Endothelial cell of umbilical vein (primary cell): Measurements from ENCODE around the gene ITGA7. TPM values are rescaled to one million over a fixed set of nuclear protein-coding genes. Genes with fewer than 3 reads are reported as not detected.

Experiments used
- BruUV-seq: library from RNA; stranded (reverse); fragments of 400-500 nt; replicated peaks from 2 replicates; lab custom pipeline; 2021; lab: Mats Ljungman, UMichigan
- CTCF ChIA-PET: fragments of 300-600, 350-600 bp; sonication (Branson Sonifier 250); formaldehyde crosslinking; loops from one replicate; lab custom pipeline; 2021; ENCODE audit warnings: antibody characterized with exemption, inconsistent platforms; lab: Charles Lee
- POLR2A ChIA-PET: fragments of 300-600, 350-600 bp; sonication (Branson Sonifier 250); formaldehyde crosslinking; loops from one replicate; lab custom pipeline; 2021; ENCODE audit warnings: antibody characterized with exemption, inconsistent platforms; lab: Charles Lee
- DNase-seq: peaks from one replicate; pipeline ENCODE4 v3.0.0-alpha.2; 2011; ENCODE audit warnings: low read depth, low spot score
- FAIRE-seq: peaks from 2 replicates; lab custom pipeline; 2011; peaks lifted over from hg19 to GRCh38; lab: Jason Lieb, UNC
- H2AFZ ChIP-seq: 2 replicates; pipeline ENCODE4 v1.6.0; 2012; ENCODE audit warnings: low read depth, low read length, control low read depth, inconsistent platforms
- H3K27ac ChIP-seq: 2 replicates; pipeline ENCODE4 v1.5.1; 2011; ENCODE audit warnings: low read depth, mild to moderate bottlenecking, control low read depth, low read length, moderate library complexity; ENCODE audit not compliant: insufficient read depth
- H3K27me3 ChIP-seq, 2 experiments: 2 replicates each; pipeline versions ENCODE4 v1.6.0 to v1.6.1; 2011; ENCODE audit warnings: low read length in 2 of 2, mixed read lengths in 1 of 2; ENCODE audit not compliant: control insufficient read depth in 2 of 2, insufficient read depth in 2 of 2
- H3K36me3 ChIP-seq, 2 experiments: 2 replicates in 1 of 2; 3 replicates in 1 of 2; pipeline ENCODE4 v1.5.1; 2011; ENCODE audit warnings: low read length in 2 of 2, mild to moderate bottlenecking in 1 of 2, moderate library complexity in 1 of 2; ENCODE audit not compliant: control insufficient read depth in 2 of 2, insufficient read depth in 2 of 2; ENCODE audit errors: extremely low read depth in 1 of 2
- H3K4me1 ChIP-seq: 3 replicates; pipeline ENCODE4 v1.5.1; 2011; ENCODE audit warnings: mild to moderate bottlenecking, low read length; ENCODE audit not compliant: control insufficient read depth, insufficient read depth; ENCODE audit errors: extremely low read depth
- H3K4me2 ChIP-seq: 2 replicates; pipeline ENCODE4 v1.6.1; 2011; ENCODE audit warnings: low read length, control low read depth, mixed read lengths; ENCODE audit not compliant: insufficient read depth
- H3K4me3 ChIP-seq, 3 experiments: fragments of 200-600 bp in 1 of 3; sonication (generic), shearing (Covaris generic) in 1 of 3; replicated peaks in 1 of 3; 2 replicates each; pipeline ENCODE4 v1.5.1; 2011 to 2016; ENCODE audit warnings: control low read depth in 3 of 3, low read length in 3 of 3, mild to moderate bottlenecking in 2 of 3, inconsistent platforms in 1 of 3, low read depth in 1 of 3, moderate library complexity in 1 of 3; ENCODE audit not compliant: insufficient read depth in 1 of 3
- H3K79me2 ChIP-seq: 2 replicates; pipeline ENCODE4 v1.6.0; 2012; ENCODE audit warnings: low read length, inconsistent platforms; ENCODE audit not compliant: control insufficient read depth, insufficient read depth
- H3K9ac ChIP-seq: replicated peaks from 2 replicates; pipeline ENCODE3; 2011; ENCODE audit warnings: low read length, control low read depth; ENCODE audit not compliant: insufficient read depth; ENCODE audit errors: extremely low read depth
- H3K9me1 ChIP-seq: replicated peaks from 3 replicates; pipeline ENCODE4 v1.6.0; 2011; ENCODE audit warnings: mild to moderate bottlenecking, low read length; ENCODE audit not compliant: control insufficient read depth, insufficient read depth; ENCODE audit errors: extremely low read depth
- H3K9me3 ChIP-seq: replicated peaks from 2 replicates; pipeline ENCODE4 v1.5.1; 2012; ENCODE audit warnings: low read length, inconsistent platforms; ENCODE audit not compliant: control insufficient read depth, insufficient read depth
- H4K20me1 ChIP-seq: replicated peaks from 2 replicates; pipeline ENCODE3; 2011; ENCODE audit warnings: mild to moderate bottlenecking, low read length; ENCODE audit not compliant: control insufficient read depth, insufficient read depth; ENCODE audit errors: extremely low read depth
- EZH2 ChIP-seq: IDR thresholded peaks from 2 replicates; pipeline ENCODE4 v1.6.1; 2012; ENCODE audit warnings: borderline replicate concordance, low read depth, mild to moderate bottlenecking, moderate library complexity, low read length, inconsistent platforms; ENCODE audit not compliant: severe bottlenecking
- FOS ChIP-seq: IDR thresholded peaks from 2 replicates; pipeline ENCODE4 v1.6.1; 2011; ENCODE audit warnings: mild to moderate bottlenecking, low read length, moderate library complexity, borderline replicate concordance; ENCODE audit not compliant: insufficient read depth
- GATA2 ChIP-seq: IDR thresholded peaks from 2 replicates; pipeline ENCODE4 v1.7.0; 2011; ENCODE audit warnings: low read depth, mild to moderate bottlenecking, moderate library complexity, mixed read lengths, low read length; ENCODE audit not compliant: insufficient read length, insufficient read depth
- JUN ChIP-seq: IDR thresholded peaks from 2 replicates; pipeline ENCODE4 v1.6.1; 2011; ENCODE audit warnings: borderline replicate concordance, low read depth; ENCODE audit not compliant: insufficient read length, insufficient read depth
- MYC ChIP-seq: IDR thresholded peaks from one replicate; pipeline ENCODE4 v1.6.1; 2011; ENCODE audit warnings: mild to moderate bottlenecking, low read depth, low read length
- POLR2A ChIP-seq: IDR thresholded peaks from 2 replicates; pipeline ENCODE4 v1.6.1; 2012; ENCODE audit warnings: low read depth, mild to moderate bottlenecking, control low read depth, low read length
- POLR2AphosphoS5 ChIP-seq: IDR thresholded peaks from 2 replicates; pipeline ENCODE4 v1.6.1; 2012; ENCODE audit warnings: low read depth, mild to moderate bottlenecking, control low read depth, low read length, moderate library complexity; ENCODE audit not compliant: insufficient read depth
- dilution Hi-C: fragments of 300-500 bp; cut with MboI; formaldehyde crosslinking; loops from one replicate; pipeline ENCODE4 v1.15.0; 2019; ENCODE audit warnings: low sequenced_read_pairs; ENCODE audit not compliant: extremely low pct_ligation_motif_present
- intact Hi-C: fragments of 100-400 bp; cut with micrococcal nuclease; formaldehyde crosslinking; loops from one replicate; pipeline ENCODE4 v1.10.0; 2022
- polyA plus RNA-seq, 4 experiments: library from polyadenylated mRNA; depleted of rRNA in 3 of 4; stranded (reverse) in 3 of 4; unstranded in 1 of 4; fragments of >200 nt; gene quantifications; 2 replicates each; pipeline versions ENCODE4 v1.2.1 to v1.2.3, GENCODE V29; 2011 to 2012; ENCODE audit warnings: missing spikeins in 1 of 4
- total RNA-seq: library from RNA; stranded (reverse); gene quantifications from 2 replicates; pipeline ENCODE4 v1.2.3, GENCODE V29; 2021
- TF ChIP-seq, protein P1 (sequence below): IDR thresholded peaks from 2 replicates; pipeline ENCODE4 v1.6.1; 2011; ENCODE audit not compliant: insufficient read depth, insufficient read length
- TF ChIP-seq, protein P2 (sequence below), 2 donors: IDR thresholded peaks; 1 replicate in 1 of 2; 2 replicates in 1 of 2; pipeline ENCODE4 v1.5.1; 2011; ENCODE audit warnings: low read length in 2 of 2, mild to moderate bottlenecking in 2 of 2, moderate library complexity in 2 of 2, control low read depth in 1 of 2, inconsistent platforms in 1 of 2, low read depth in 1 of 2; ENCODE audit not compliant: insufficient read depth in 1 of 2; ENCODE audit errors: extremely low read depth in 1 of 2

ITGA7 gene
- total and polyA plus RNA-seq, 2 donors (not counting 3 experiments of a cell fraction or from before 2014, with no cell fraction given): 0.41 to 0.84 TPM

DNA sequence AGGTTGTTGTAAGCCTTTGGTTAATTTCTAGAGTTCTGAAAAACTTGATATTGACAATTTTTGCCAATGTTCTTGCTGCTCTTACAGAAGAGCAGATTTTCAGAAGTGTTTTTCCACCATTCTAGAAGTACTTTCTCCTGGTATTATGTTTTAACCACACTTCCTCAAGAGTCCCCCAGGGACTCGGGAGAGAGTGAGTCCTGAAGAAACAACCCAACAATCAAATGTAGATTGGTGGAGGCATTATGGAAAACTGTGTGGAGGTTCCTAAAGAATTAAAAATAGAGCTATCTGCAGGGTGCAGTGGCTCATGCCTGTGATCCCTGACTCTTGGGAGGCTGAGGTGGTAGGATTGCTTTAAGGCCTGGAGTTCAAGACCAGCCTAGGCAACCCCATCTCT, 44.3 kb downstream of the ITGA7 start:
- FAIRE-seq (no peak), DNase-seq (no peak)
- Histone ChIP-seq H3K27me3 (peaks cover 4 to 15% of the 10 kb centered on the region in 2 experiments), H3K36me3 (no peaks in the 10 kb centered on the region), H4K20me1 (no peaks in the 10 kb centered on the region), H3K9ac (no peak overlapping the region), H3K9me3 (no peaks in the 10 kb centered on the region), H3K4me2 (no peak overlapping the region), H3K4me3 (no peak overlapping the region), H2AFZ (no peak overlapping the region), H3K9me1 (no peaks in the 10 kb centered on the region), H3K27ac (no peak overlapping the region), H3K4me1 (no peaks in the 10 kb centered on the region), H3K79me2 (no peaks in the 10 kb centered on the region)
- ChIA-PET CTCF (interaction anchor here (1.1 to 1.9 kb wide), 3 partner anchors 9 to 74 kb away, joined by 3 to 7 read pairs (median 3); no protein-coding TSS in a partner anchor), POLR2A (no interaction called here)
- intact Hi-C loops: loop anchor here (5.0 kb wide), 1 partner anchor 39 kb away; no protein-coding TSS in a partner anchor
- dilution Hi-C loops: no loop called here
- BruUV-seq: no TSS peak
- TF ChIP-seq, protein P1, sequence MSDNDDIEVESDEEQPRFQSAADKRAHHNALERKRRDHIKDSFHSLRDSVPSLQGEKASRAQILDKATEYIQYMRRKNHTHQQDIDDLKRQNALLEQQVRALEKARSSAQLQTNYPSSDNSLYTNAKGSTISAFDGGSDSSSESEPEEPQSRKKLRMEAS: no peak
- TF ChIP-seq POLR2A (no peak), MYC (no peak), FOS (no peak), EZH2 (no peak), GATA2 (no peak), POLR2AphosphoS5 (no peak), JUN (no peak)
- TF ChIP-seq, protein P2, sequence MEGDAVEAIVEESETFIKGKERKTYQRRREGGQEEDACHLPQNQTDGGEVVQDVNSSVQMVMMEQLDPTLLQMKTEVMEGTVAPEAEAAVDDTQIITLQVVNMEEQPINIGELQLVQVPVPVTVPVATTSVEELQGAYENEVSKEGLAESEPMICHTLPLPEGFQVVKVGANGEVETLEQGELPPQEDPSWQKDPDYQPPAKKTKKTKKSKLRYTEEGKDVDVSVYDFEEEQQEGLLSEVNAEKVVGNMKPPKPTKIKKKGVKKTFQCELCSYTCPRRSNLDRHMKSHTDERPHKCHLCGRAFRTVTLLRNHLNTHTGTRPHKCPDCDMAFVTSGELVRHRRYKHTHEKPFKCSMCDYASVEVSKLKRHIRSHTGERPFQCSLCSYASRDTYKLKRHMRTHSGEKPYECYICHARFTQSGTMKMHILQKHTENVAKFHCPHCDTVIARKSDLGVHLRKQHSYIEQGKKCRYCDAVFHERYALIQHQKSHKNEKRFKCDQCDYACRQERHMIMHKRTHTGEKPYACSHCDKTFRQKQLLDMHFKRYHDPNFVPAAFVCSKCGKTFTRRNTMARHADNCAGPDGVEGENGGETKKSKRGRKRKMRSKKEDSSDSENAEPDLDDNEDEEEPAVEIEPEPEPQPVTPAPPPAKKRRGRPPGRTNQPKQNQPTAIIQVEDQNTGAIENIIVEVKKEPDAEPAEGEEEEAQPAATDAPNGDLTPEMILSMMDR (IDR thresholded peaks at IDR 0.05; ENCODE audit: extremely low read depth in 1 of 2, insufficient read depth in 1 of 2, low read depth in 1 of 2, low read length in 2 of 2): no peak
